ENCODE results near the gene RSAD1.
A peak's percentile ranks its signal among the peaks of the same experiment; 100 is the strongest.

RSAD1 gene

GRCh38 chr17:50478391-50479381 lies at the start of gene RSAD1 (continued):
- TF ChIP-seq ZNF433 (tag by site-specific recombination; IDR thresholded peaks at IDR 0.05; ENCODE audit: low read depth): no peak
- TF ChIP-seq ZNF214 (tag by site-specific recombination; IDR thresholded peaks at IDR 0.05; ENCODE audit: borderline replicate concordance): no peak
- peak; percentile 40; the same call in 1 of the 2 replicates for TF ChIP-seq ZBTB20 (tag by site-specific recombination; IDR thresholded peaks at IDR 0.05)
- TF ChIP-seq WT1 (tag by site-specific recombination; IDR thresholded peaks at IDR 0.05): no peak
- no peak for TF ChIP-seq ZNF426 (tag by site-specific recombination; IDR thresholded peaks at IDR 0.05)
- TF ChIP-seq YY1 (tag by site-specific recombination; IDR thresholded peaks at IDR 0.05): peak; percentile 79; the same call in 1 of the 2 replicates
- TF ChIP-seq YY2 (tag by site-specific recombination; IDR thresholded peaks at IDR 0.05): no peak
- TF ChIP-seq ZNF211 (tag by site-specific recombination; IDR thresholded peaks at IDR 0.05; ENCODE audit: low read depth): no peak
- no peak for TF ChIP-seq ZNF354C (tag by site-specific recombination; IDR thresholded peaks at IDR 0.05; ENCODE audit: borderline replicate concordance, low read depth)
- TF ChIP-seq ATF2 (tag by site-specific recombination; IDR thresholded peaks at IDR 0.05; ENCODE audit: low read depth): no peak; the same call in 1 of the 2 replicates
- TF ChIP-seq ZNF747 (tag by site-specific recombination; IDR thresholded peaks at IDR 0.05): no peak
- no peak for TF ChIP-seq ZNF280C (tag by site-specific recombination; IDR thresholded peaks at IDR 0.05)
- TF ChIP-seq ZNF629 (tag by site-specific recombination; IDR thresholded peaks at IDR 0.05): 0 out of 2 replicates have a peak, but pooled peaks have one; percentile 33
- peak; percentile 66 for TF ChIP-seq ZFHX2 (tag by site-specific recombination; conservative IDR thresholded peaks at IDR 0.05)
- TF ChIP-seq ZNF366 (tag by site-specific recombination; conservative IDR thresholded peaks at IDR 0.05): no peak
- no peak for TF ChIP-seq SP3 (tag by site-specific recombination; IDR thresholded peaks at IDR 0.05)
- TF ChIP-seq ZNF26 (tag by site-specific recombination; IDR thresholded peaks at IDR 0.05): no peak
- TF ChIP-seq ZNF266 (tag by site-specific recombination; IDR thresholded peaks at IDR 0.05; ENCODE audit: low read depth): no peak
- TF ChIP-seq ZNF548 (tag by site-specific recombination; IDR thresholded peaks at IDR 0.05): no peak
- 0 out of 2 replicates have a peak, but pooled peaks have one; percentile 36 for TF ChIP-seq ZBTB48 (tag by site-specific recombination; IDR thresholded peaks at IDR 0.05)
- no peak for TF ChIP-seq BCL11A (tag by site-specific recombination; IDR thresholded peaks at IDR 0.05; ENCODE audit: low read depth)
- no peak for TF ChIP-seq ZFP3 (tag by site-specific recombination; IDR thresholded peaks at IDR 0.05; ENCODE audit: low read depth)
- no peak for TF ChIP-seq ZNF311 (tag by site-specific recombination; IDR thresholded peaks at IDR 0.05; ENCODE audit: borderline replicate concordance)
- no peak for TF ChIP-seq ZNF292 (tag by site-specific recombination; IDR thresholded peaks at IDR 0.05; ENCODE audit: borderline replicate concordance, low read depth)
- no peak for TF ChIP-seq ZNF555 (tag by site-specific recombination; conservative IDR thresholded peaks at IDR 0.05)
- peak; percentile 68; the same call in 1 of the 2 replicates for TF ChIP-seq ZNF184 (tag by site-specific recombination; IDR thresholded peaks at IDR 0.05)
- TF ChIP-seq ZNF114 (tag by site-specific recombination; IDR thresholded peaks at IDR 0.05): no peak
- TF ChIP-seq ZBTB21 (tag by site-specific recombination; IDR thresholded peaks at IDR 0.05): no peak
- no peak for TF ChIP-seq ZNF777 (tag by site-specific recombination; IDR thresholded peaks at IDR 0.05; ENCODE audit: borderline replicate concordance)
- TF ChIP-seq ZNF175 (tag by site-specific recombination; IDR thresholded peaks at IDR 0.05): no peak
- no peak for TF ChIP-seq TCF7L2 (IDR thresholded peaks at IDR 0.05; ENCODE audit: borderline replicate concordance, low read depth, low read length)
- no peak for TF ChIP-seq ZNF76 (tag by site-specific recombination; IDR thresholded peaks at IDR 0.05; ENCODE audit: borderline replicate concordance, low read depth)
- TF ChIP-seq ZNF133 (tag by site-specific recombination; IDR thresholded peaks at IDR 0.05): no peak
- no peak for TF ChIP-seq HOXD13 (CRISPR knock-in tag; IDR thresholded peaks at IDR 0.05; ENCODE audit: borderline replicate concordance)
- TF ChIP-seq ZNF510 (tag by site-specific recombination; IDR thresholded peaks at IDR 0.05; ENCODE audit: insufficient replicate concordance): no peak
- TF ChIP-seq ZNF24 (tag by site-specific recombination; IDR thresholded peaks at IDR 0.05): no peak
